Smooth muscle cell (in vitro differentiated cells): ENCODE measurements around the gene TGFBR3L. TPM values are rescaled to one million over a fixed set of nuclear protein-coding genes. Genes with fewer than 3 reads are reported as not detected.

Experiments used
- DNase-seq: peaks from one replicate; lab custom pipeline; 2025; ENCODE audit not compliant: unreplicated experiment; lab: John Stamatoyannopoulos, UW
- H2AFZ ChIP-seq: fragments of 200-600 bp; sonication (generic); 2 replicates; pipeline ENCODE4 v1.6.0; 2016; ENCODE audit warnings: antibody characterized with exemption, low read depth, mild to moderate bottlenecking
- H3F3A ChIP-seq: fragments of 200-600 bp; sonication (generic); 2 replicates; pipeline ENCODE4 v1.6.0; 2017; ENCODE audit warnings: antibody characterized with exemption, low read depth
- H3K27ac ChIP-seq: fragments of 200-600 bp; sonication (generic); 2 replicates; pipeline ENCODE4 v1.5.1; 2016; ENCODE audit warnings: low read depth, mild to moderate bottlenecking
- H3K27me3 ChIP-seq: fragments of 200-600 bp; sonication (generic); 2 replicates; pipeline ENCODE4 v1.6.1; 2016; ENCODE audit warnings: low read depth, mild to moderate bottlenecking
- H3K36me3 ChIP-seq: fragments of 200-600 bp; sonication (generic); 2 replicates; pipeline ENCODE4 v1.5.1; 2016; ENCODE audit warnings: low read depth
- H3K4me1 ChIP-seq: fragments of 200-600 bp; sonication (generic); 2 replicates; pipeline ENCODE4 v1.5.1; 2016; ENCODE audit warnings: low read depth
- H3K4me2 ChIP-seq: fragments of 200-600 bp; sonication (generic); 2 replicates; pipeline ENCODE4 v1.6.0; 2016; ENCODE audit warnings: mild to moderate bottlenecking
- H3K4me3 ChIP-seq: fragments of 200-600 bp; sonication (generic); 2 replicates; pipeline ENCODE4 v1.5.1; 2016; ENCODE audit warnings: mild to moderate bottlenecking
- H3K79me2 ChIP-seq: fragments of 200-600 bp; sonication (generic); 2 replicates; pipeline ENCODE4 v1.6.0; 2016; ENCODE audit warnings: low read depth, mild to moderate bottlenecking
- H3K9ac ChIP-seq: fragments of 200-600 bp; sonication (generic); 2 replicates; pipeline ENCODE4 v1.6.0; 2016; ENCODE audit warnings: low read depth
- H3K9me3 ChIP-seq: fragments of 200-600 bp; sonication (generic); replicated peaks from 2 replicates; pipeline ENCODE4 v1.5.1; 2016; ENCODE audit warnings: low read depth
- H4K20me1 ChIP-seq: fragments of 200-600 bp; sonication (generic); 2 replicates; pipeline ENCODE4 v1.6.0; 2016; ENCODE audit warnings: low read depth
- CTCF ChIP-seq: fragments of 200-600 bp; sonication (generic); IDR thresholded peaks from 2 replicates; pipeline ENCODE4 v1.5.1; 2017; ENCODE audit warnings: borderline replicate concordance, mild to moderate bottlenecking, antibody characterized with exemption; ENCODE audit not compliant: insufficient read depth, poor library complexity, severe bottlenecking
- WGBS: methylation state at CpG from one replicate; pipeline ENCODE4 v1.1.7; 2016; ENCODE audit warnings: low lambda C conversion rate; 5-methylcytosine and 5-hydroxymethylcytosine counted together
- polyA plus RNA-seq: library from polyadenylated mRNA; unstranded; fragments of >200 nt; fragmentation: Nextera tagmentation; extraction: Ambion mirVana; gene quantifications from 2 replicates; pipeline ENCODE4 v1.2.1, GENCODE V29; 2016
- total RNA-seq: library from RNA; depleted of rRNA; stranded (reverse); fragments of >200 nt; gene quantifications from 2 replicates; pipeline ENCODE4 v1.2.3, GENCODE V29; 2014

TGFBR3L gene
- total and polyA plus RNA-seq, 2 experiments from 2014 or later = 20.7 to 46.6 TPM

GRCh38 chr19:7903244-7904073, 11.2 kb upstream of the TGFBR3L start, which contains the start of gene MAP2K7:
Gene MAP2K7 (plus strand): TSS chr19:7903877. CDS start chr19:7903945, 68 bp downstream.
- Histone ChIP-seq H3K9ac (peak within 1 kb of the TSS; percentile 90), H3K27me3 (no peaks in the 10 kb centered on the region), H3K4me2 (peak within 1 kb of the TSS; percentile 99), H4K20me1 (peaks cover 44% of the 10 kb centered on the region), H3K4me3 (peak within 1 kb of the TSS; percentile 86), H3F3A (no peaks in the 10 kb centered on the region), H3K9me3 (no peaks in the 10 kb centered on the region), H3K4me1 (peaks cover 14% of the 10 kb centered on the region), H3K36me3 (no peaks in the 10 kb centered on the region), H2AFZ (peak within 1 kb of the TSS; percentile 24), H3K79me2 (peaks cover 43% of the 10 kb centered on the region), H3K27ac (peak within 1 kb of the TSS; percentile 66)
- peak; percentile 100 for DNase-seq
- WGBS = under 1% methylated on average over 67 of the region's 89 CpGs
- peak; percentile 17 for TF ChIP-seq CTCF

DNA sequence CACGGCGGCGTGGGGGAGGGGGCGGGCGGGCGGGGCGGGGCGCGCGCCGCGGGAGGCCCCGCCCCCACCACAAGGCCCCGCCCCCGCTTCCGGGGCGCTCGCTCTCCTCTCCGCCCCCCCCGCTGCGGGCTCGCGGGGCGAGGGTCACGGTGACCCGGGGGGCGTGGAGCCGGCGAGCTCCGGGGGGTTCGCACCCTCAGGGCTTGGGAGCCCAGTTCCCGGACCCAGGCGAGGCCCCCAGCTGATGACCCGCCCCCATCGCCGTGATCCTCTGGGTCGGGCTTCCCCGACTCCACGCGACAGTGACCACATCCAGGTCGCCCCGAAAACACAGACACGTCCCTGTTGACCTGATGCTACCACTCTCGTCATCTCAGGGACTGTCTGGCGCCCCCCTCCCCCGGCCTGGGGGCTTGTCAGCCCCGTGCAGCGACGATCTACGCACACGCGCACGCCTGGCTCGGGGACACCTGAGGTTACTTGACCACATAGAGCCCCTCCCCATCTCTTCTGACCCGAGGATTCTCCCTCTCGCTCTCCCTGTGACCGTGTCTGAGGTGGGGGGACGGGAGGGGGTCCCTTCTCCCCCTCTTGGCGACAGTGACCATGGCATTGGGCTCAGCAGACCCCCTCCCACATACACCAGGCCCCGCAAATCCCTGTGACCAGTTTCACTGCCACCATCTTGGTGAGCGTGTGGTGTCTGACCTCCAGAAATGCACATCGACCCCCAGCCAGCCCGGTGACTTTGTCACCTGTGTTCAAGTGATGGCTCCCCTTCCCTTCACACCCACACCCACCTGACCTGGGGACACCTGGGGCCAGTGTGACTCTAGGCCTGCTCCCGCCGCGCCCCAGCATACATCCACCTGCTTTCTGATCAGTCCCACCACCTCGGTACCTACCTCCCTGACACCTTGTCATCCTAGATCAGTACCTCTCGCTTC, 10.3 kb upstream of the TGFBR3L start:
- no peaks in the 10 kb centered on the region for H3K36me3 ChIP-seq
- no peak overlapping the region for H2AFZ ChIP-seq
- no peak for TF ChIP-seq CTCF
- H3K4me3 ChIP-seq = peak overlapping the region; percentile 86
- peaks cover 14% of the 10 kb centered on the region for H3K4me1 ChIP-seq
- peak; percentile 74 for DNase-seq
- H3K9ac ChIP-seq = peak overlapping the region; percentile 90
- no peaks in the 10 kb centered on the region for H3K27me3 ChIP-seq
- WGBS = 33% methylated on average over 27 of the region's 68 CpGs
- H3F3A ChIP-seq = no peaks in the 10 kb centered on the region
- H3K9me3 ChIP-seq = no peaks in the 10 kb centered on the region
- peak overlapping the region; percentile 99 for H3K4me2 ChIP-seq
- peak overlapping the region; percentile 33 for H3K27ac ChIP-seq
- peaks cover 43% of the 10 kb centered on the region for H3K79me2 ChIP-seq
- H4K20me1 ChIP-seq = peaks cover 53% of the 10 kb centered on the region

DNA sequence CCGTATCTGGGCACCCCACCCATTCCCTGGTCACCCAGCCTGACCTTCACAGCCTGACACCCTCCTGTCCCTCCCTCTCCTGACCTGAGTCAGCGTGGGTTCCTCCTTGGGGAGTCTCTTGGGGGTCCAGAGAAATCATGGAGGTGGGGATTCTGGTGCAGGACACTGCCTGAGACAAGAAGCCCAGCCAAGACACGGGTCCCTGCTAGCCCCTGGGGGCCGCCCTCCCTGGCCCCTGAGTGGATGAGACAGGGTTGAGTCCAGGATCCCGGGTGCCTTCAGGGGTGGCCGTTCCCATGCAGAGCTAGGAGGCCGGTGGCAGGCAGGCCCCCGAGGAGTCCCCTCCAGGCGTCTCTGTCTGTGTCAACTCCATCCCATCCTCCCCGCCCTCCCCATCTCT, 9.4 kb upstream of the TGFBR3L start:
- no peak for TF ChIP-seq CTCF

More for the DNA sequence above, 9.4 kb upstream of the TGFBR3L start:
- Histone ChIP-seq H3K4me2 (peak overlapping the region; percentile 99), H3K4me1 (peaks cover 14% of the 10 kb centered on the region), H2AFZ (no peak overlapping the region), H3K9me3 (no peaks in the 10 kb centered on the region), H3K27me3 (no peaks in the 10 kb centered on the region), H3K4me3 (no peak overlapping the region), H3K9ac (no peak overlapping the region), H3K79me2 (peaks cover 43% of the 10 kb centered on the region), H3K36me3 (no peaks in the 10 kb centered on the region), H3F3A (no peaks in the 10 kb centered on the region), H3K27ac (no peak overlapping the region), H4K20me1 (peaks cover 62% of the 10 kb centered on the region)
- no peak for DNase-seq
- 93% methylated on average over 10 of the region's 10 CpGs for WGBS
